Natural killer cell (primary cell): ENCODE results near the gene TRAK1. TPM values are rescaled to one million over a fixed set of nuclear protein-coding genes. Genes with fewer than 3 reads are reported as not detected.

Source experiments
- total RNA-seq, 4 donors: library from RNA; stranded (reverse); fragments of 120-200 nt in 1 of 4; gene quantifications; one replicate each; pipeline versions ENCODE4 v1.2.3 to v1.2.4, GENCODE V29; 2013 to 2022

TRAK1 gene
- total RNA-seq, 3 donors from 2014 or later (not counting 1 experiment from before 2014, with no cell fraction given) = 30.7 to 31.8 (median 31.8) TPM

Other genes with a start within 250 kb of the TRAK1 start
- 10 to 100 TPM; 19.2 to 25.7 (median 21.2) TPM for gene ULK4, start 129.3 kb upstream of the TRAK1 start, total RNA-seq
- gene CCK, start 174.8 kb downstream of the TRAK1 start, total RNA-seq = under 1 TPM in 1 of 3 donors, not detected in 2; 0.54 TPM